Neural cell (in vitro differentiated cells): ENCODE results near the gene RMI1. TPM values are rescaled to one million over a fixed set of nuclear protein-coding genes. Genes with fewer than 3 reads are reported as not detected.

ENCODE experiments used
- H2AFZ ChIP-seq: fragments of 200-600, 300-800 bp; sonication (generic), shearing (Covaris generic); 2 replicates; pipeline ENCODE4 v1.6.0; 2014; ENCODE audit warnings: low read depth, mild to moderate bottlenecking, antibody characterized with exemption, low read length, moderate library complexity
- H3F3A ChIP-seq: fragments of 200-600 bp; shearing (Covaris generic); 2 replicates; pipeline ENCODE4 v1.6.1; 2016; ENCODE audit warnings: mild to moderate bottlenecking, moderate library complexity, mixed read lengths, antibody characterized with exemption, low read length; ENCODE audit not compliant: insufficient read depth, poor library complexity, severe bottlenecking
- H3K27ac ChIP-seq: fragments of 200-600, 300-800 bp; sonication (generic), shearing (Covaris generic); 2 replicates; pipeline ENCODE4 v1.5.1; 2014; ENCODE audit warnings: mild to moderate bottlenecking, low read length, moderate library complexity
- H3K27me3 ChIP-seq: fragments of 300-800, 200-600 bp; sonication (generic), shearing (Covaris generic); 2 replicates; pipeline ENCODE4 v1.6.0; 2014; ENCODE audit warnings: mild to moderate bottlenecking, low read depth, low read length, moderate library complexity; ENCODE audit not compliant: insufficient read depth
- H3K36me3 ChIP-seq: fragments of 300-800, 200-600 bp; sonication (generic), shearing (Covaris generic); 2 replicates; pipeline ENCODE4 v1.5.1; 2014; ENCODE audit warnings: mild to moderate bottlenecking, antibody characterized with exemption, low read length, moderate library complexity; ENCODE audit not compliant: insufficient read depth
- H3K4me2 ChIP-seq: fragments of 300-800, 200-600 bp; sonication (generic), shearing (Covaris generic); 2 replicates; pipeline ENCODE4 v1.6.0; 2014; ENCODE audit warnings: mild to moderate bottlenecking, low read length
- H3K4me3 ChIP-seq: fragments of 300-800, 200-600 bp; sonication (generic), shearing (Covaris generic); 2 replicates; pipeline ENCODE4 v1.5.1; 2014; ENCODE audit warnings: mild to moderate bottlenecking, low read length, moderate library complexity
- H3K79me2 ChIP-seq: fragments of 200-600 bp; shearing (Covaris generic); replicated peaks from 2 replicates; pipeline ENCODE4 v1.6.0; 2014; ENCODE audit warnings: mild to moderate bottlenecking, low read length, moderate library complexity; ENCODE audit not compliant: insufficient read depth
- H3K9ac ChIP-seq: fragments of 300-800, 200-600 bp; sonication (generic), shearing (Covaris generic); 2 replicates; pipeline ENCODE4 v1.6.1; 2016; ENCODE audit warnings: mild to moderate bottlenecking, low read length, mixed read lengths
- H3K9me2 ChIP-seq: fragments of 200-600 bp; shearing (Covaris generic); 2 replicates; pipeline ENCODE4 v1.6.1; 2016; ENCODE audit warnings: mild to moderate bottlenecking, low read length, mixed read lengths; ENCODE audit not compliant: insufficient read depth
- H3K9me3 ChIP-seq: fragments of 200-600, 300-800 bp; sonication (generic), shearing (Covaris generic); 2 replicates; pipeline ENCODE4 v1.6.1; 2016; ENCODE audit warnings: mild to moderate bottlenecking, mixed run types, low read length, moderate library complexity, mixed read lengths
- H4K20me1 ChIP-seq: fragments of 200-600 bp; shearing (Covaris generic); 2 replicates; pipeline ENCODE4 v1.6.1; 2016; ENCODE audit warnings: mild to moderate bottlenecking, mixed run types; ENCODE audit not compliant: insufficient read depth
- EP300 ChIP-seq: fragments of 450-650 bp; conservative IDR thresholded peaks from 2 replicates; pipeline ENCODE4 v1.6.1; 2014; ENCODE audit warnings: antibody characterized with exemption, mild to moderate bottlenecking, moderate library complexity; ENCODE audit not compliant: poor library complexity, severe bottlenecking
- EZH2 ChIP-seq: fragments of 200-600, 300-800 bp; shearing (Covaris generic), sonication (generic); IDR thresholded peaks from 2 replicates; pipeline ENCODE4 v1.6.1; 2014; ENCODE audit warnings: antibody characterized with exemption, low read length, borderline replicate concordance, mild to moderate bottlenecking; ENCODE audit not compliant: insufficient read depth, poor library complexity, severe bottlenecking
- MXI1 ChIP-seq: fragments of 450-650 bp; conservative IDR thresholded peaks from 2 replicates; pipeline ENCODE4 v1.6.1; 2014; ENCODE audit warnings: antibody characterized with exemption, mild to moderate bottlenecking; ENCODE audit not compliant: poor library complexity, severe bottlenecking
- POLR2AphosphoS5 ChIP-seq: IDR thresholded peaks from 2 replicates; pipeline ENCODE4 v1.6.1; 2012
- RAD21 ChIP-seq: fragments of 450-650 bp; conservative IDR thresholded peaks from 2 replicates; pipeline ENCODE4 v1.6.1; 2014; ENCODE audit warnings: antibody characterized with exemption, mild to moderate bottlenecking, moderate library complexity
- SMC3 ChIP-seq: fragments of 450-650 bp; conservative IDR thresholded peaks from 2 replicates; pipeline ENCODE4 v1.6.1; 2014; ENCODE audit warnings: antibody characterized with exemption, mild to moderate bottlenecking, moderate library complexity; ENCODE audit not compliant: poor library complexity
- TAF1 ChIP-seq: IDR thresholded peaks from 2 replicates; pipeline ENCODE4 v1.6.1; 2012; ENCODE audit warnings: low read depth
- polyA plus RNA-seq: library from polyadenylated mRNA; depleted of rRNA; stranded (reverse); fragments of >200 nt; gene quantifications from 2 replicates; pipeline ENCODE4 v1.2.3, GENCODE V29; 2014
- TF ChIP-seq, protein P1 (sequence below): IDR thresholded peaks from 2 replicates; pipeline ENCODE4 v1.6.1; 2012; ENCODE audit warnings: borderline replicate concordance
- TF ChIP-seq, protein P2 (sequence below): fragments of 450-650 bp; IDR thresholded peaks from 2 replicates; pipeline ENCODE4 v1.5.1; 2014; ENCODE audit warnings: antibody characterized with exemption, mild to moderate bottlenecking, moderate library complexity; ENCODE audit not compliant: poor library complexity, severe bottlenecking

Gene RMI1
- polyA plus RNA-seq, 1 donor from 2014 or later = 13.1 TPM

DNA sequence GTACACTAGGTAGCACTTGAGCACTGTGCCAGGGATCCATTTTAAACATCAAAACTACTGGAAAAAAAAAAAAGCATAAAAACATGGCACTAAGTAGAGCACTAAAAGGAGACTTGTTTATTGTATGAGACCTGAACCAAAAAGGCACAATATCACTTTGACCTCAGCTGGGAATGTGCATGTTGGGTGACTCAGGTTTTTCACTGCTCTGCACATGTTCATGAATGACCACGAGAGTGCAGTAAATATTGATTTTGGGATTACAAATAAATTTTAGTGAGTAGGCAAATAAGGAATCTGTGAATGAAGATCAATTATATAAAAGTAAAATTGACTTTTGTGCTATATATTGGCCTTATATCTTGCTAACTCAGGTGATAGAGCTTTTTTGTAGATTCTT, 11.8 kb downstream of the RMI1 start:
- Histone ChIP-seq H3K36me3 (no peaks in the 10 kb centered on the region), H3K9me2 (no peaks in the 10 kb centered on the region), H3K4me2 (no peak overlapping the region), H3K4me3 (no peak overlapping the region), H3K9me3 (no peaks in the 10 kb centered on the region), H4K20me1 (no peaks in the 10 kb centered on the region), H3K79me2 (peaks cover 58% of the 10 kb centered on the region), H3K27ac (no peak overlapping the region), H3K9ac (no peak overlapping the region), H2AFZ (no peak overlapping the region), H3F3A (no peaks in the 10 kb centered on the region), H3K27me3 (no peaks in the 10 kb centered on the region)
- no peak for TF ChIP-seq EZH2
- TF ChIP-seq TAF1 = no peak
- TF ChIP-seq, protein P1, sequence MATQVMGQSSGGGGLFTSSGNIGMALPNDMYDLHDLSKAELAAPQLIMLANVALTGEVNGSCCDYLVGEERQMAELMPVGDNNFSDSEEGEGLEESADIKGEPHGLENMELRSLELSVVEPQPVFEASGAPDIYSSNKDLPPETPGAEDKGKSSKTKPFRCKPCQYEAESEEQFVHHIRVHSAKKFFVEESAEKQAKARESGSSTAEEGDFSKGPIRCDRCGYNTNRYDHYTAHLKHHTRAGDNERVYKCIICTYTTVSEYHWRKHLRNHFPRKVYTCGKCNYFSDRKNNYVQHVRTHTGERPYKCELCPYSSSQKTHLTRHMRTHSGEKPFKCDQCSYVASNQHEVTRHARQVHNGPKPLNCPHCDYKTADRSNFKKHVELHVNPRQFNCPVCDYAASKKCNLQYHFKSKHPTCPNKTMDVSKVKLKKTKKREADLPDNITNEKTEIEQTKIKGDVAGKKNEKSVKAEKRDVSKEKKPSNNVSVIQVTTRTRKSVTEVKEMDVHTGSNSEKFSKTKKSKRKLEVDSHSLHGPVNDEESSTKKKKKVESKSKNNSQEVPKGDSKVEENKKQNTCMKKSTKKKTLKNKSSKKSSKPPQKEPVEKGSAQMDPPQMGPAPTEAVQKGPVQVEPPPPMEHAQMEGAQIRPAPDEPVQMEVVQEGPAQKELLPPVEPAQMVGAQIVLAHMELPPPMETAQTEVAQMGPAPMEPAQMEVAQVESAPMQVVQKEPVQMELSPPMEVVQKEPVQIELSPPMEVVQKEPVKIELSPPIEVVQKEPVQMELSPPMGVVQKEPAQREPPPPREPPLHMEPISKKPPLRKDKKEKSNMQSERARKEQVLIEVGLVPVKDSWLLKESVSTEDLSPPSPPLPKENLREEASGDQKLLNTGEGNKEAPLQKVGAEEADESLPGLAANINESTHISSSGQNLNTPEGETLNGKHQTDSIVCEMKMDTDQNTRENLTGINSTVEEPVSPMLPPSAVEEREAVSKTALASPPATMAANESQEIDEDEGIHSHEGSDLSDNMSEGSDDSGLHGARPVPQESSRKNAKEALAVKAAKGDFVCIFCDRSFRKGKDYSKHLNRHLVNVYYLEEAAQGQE = no peak
- TF ChIP-seq, protein P2, sequence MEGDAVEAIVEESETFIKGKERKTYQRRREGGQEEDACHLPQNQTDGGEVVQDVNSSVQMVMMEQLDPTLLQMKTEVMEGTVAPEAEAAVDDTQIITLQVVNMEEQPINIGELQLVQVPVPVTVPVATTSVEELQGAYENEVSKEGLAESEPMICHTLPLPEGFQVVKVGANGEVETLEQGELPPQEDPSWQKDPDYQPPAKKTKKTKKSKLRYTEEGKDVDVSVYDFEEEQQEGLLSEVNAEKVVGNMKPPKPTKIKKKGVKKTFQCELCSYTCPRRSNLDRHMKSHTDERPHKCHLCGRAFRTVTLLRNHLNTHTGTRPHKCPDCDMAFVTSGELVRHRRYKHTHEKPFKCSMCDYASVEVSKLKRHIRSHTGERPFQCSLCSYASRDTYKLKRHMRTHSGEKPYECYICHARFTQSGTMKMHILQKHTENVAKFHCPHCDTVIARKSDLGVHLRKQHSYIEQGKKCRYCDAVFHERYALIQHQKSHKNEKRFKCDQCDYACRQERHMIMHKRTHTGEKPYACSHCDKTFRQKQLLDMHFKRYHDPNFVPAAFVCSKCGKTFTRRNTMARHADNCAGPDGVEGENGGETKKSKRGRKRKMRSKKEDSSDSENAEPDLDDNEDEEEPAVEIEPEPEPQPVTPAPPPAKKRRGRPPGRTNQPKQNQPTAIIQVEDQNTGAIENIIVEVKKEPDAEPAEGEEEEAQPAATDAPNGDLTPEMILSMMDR = no peak
- no peak for TF ChIP-seq MXI1
- TF ChIP-seq SMC3 = no peak
- TF ChIP-seq RAD21 = no peak
- no peak for TF ChIP-seq EP300
- no peak for TF ChIP-seq POLR2AphosphoS5

DNA sequence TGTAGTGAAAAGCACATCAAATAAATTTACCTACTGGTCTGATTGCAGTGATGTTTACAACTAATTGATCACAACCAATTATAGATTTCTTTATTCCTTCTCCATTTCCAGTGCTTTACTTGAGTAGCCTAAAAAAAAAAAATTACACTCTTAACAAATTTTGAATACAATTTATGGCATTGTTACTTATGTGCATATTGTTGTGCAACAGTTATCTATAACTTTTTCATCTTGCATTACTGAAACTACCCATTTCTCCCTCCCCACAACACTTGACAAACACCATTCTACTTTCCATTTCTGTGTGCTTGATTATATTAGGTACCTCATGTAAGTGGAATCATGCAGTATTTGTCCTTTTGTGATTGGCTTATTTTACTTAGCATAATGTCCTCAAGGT, 12.3 kb downstream of the RMI1 start:
- Histone ChIP-seq H4K20me1 (no peaks in the 10 kb centered on the region), H3K27me3 (no peaks in the 10 kb centered on the region), H3K9me2 (no peaks in the 10 kb centered on the region), H3K36me3 (no peaks in the 10 kb centered on the region), H3F3A (no peaks in the 10 kb centered on the region), H3K4me3 (no peak overlapping the region), H2AFZ (no peak overlapping the region), H3K27ac (no peak overlapping the region), H3K9ac (no peak overlapping the region), H3K79me2 (peaks cover 53% of the 10 kb centered on the region), H3K9me3 (no peaks in the 10 kb centered on the region), H3K4me2 (no peak overlapping the region)
- TF ChIP-seq POLR2AphosphoS5 = no peak

DNA sequence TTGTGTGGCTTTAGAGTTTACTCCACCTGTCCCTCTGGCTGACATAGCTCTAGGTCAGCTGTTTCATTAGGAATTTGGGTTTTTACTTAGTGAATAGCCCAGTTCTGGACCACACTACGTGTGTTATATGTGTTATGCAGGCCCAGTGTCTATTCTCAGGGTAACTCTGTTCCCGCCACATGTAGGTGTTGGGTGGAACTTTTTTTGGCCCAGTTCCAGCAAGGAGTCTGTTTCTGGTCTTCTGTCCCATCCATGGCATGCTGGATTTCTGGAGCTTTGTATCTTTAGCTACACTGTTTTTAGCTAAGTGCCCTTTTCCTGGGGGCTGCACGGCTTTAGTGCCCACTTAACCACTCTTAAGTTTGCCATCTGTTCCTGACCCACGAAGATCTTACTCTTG, 15.5 kb downstream of the RMI1 start:
- Histone ChIP-seq H3K4me3 (no peak overlapping the region), H2AFZ (no peak overlapping the region), H3K27ac (no peak overlapping the region), H3K79me2 (peaks cover 29% of the 10 kb centered on the region), H3F3A (no peaks in the 10 kb centered on the region), H3K4me2 (no peak overlapping the region), H3K27me3 (no peaks in the 10 kb centered on the region), H3K36me3 (no peaks in the 10 kb centered on the region), H3K9me3 (no peaks in the 10 kb centered on the region), H3K9me2 (no peaks in the 10 kb centered on the region), H4K20me1 (no peaks in the 10 kb centered on the region), H3K9ac (no peak overlapping the region)
- no peak for TF ChIP-seq POLR2AphosphoS5
- TF ChIP-seq EZH2 = no peak
- TF ChIP-seq, protein P1 = no peak
- TF ChIP-seq MXI1 = no peak
- TF ChIP-seq TAF1 = no peak
- TF ChIP-seq RAD21 = no peak
- no peak for TF ChIP-seq EP300
- TF ChIP-seq, protein P2 = no peak
- no peak for TF ChIP-seq SMC3
